GM19023 (cell line): Measurements from ENCODE around the gene AKIP1.
"Not testable (repeated sequence)": the region's sequence is repeated elsewhere in the genome, so short reads cannot be mapped to it uniquely, and the experiment has no call there.

Source experiments
- ATAC-seq: cut with Tn5 transposase; IDR thresholded peaks from one replicate; pipeline ENCODE4 v1.9.1; 2021; ENCODE audit warnings: mild to moderate bottlenecking, moderate library complexity; ENCODE audit not compliant: unreplicated experiment

Gene AKIP1

GRCh38 chr11:8914661-8915018 lies 3.7 kb downstream of the AKIP1 start:
- ATAC-seq = no peak

GRCh38 chr11:8917157-8917825 lies 6.3 kb downstream of the AKIP1 start:
- no peak for ATAC-seq

GRCh38 chr11:8922691-8923090 lies 11.7 kb downstream of the AKIP1 start:
- no peak for ATAC-seq

GRCh38 chr11:8925711-8926110 lies 14.7 kb downstream of the AKIP1 start:
- no peak for ATAC-seq

- ATAC-seq = no peak
These were observed 15.2 kb downstream of the AKIP1 start for GRCh38 chr11:8926236-8926635.

GRCh38 chr11:8927233-8927632 lies 16.2 kb downstream of the AKIP1 start:
- ATAC-seq = no peak

- ATAC-seq = no peak
These were observed 17.2 kb downstream of the AKIP1 start for GRCh38 chr11:8928205-8928604.

GRCh38 chr11:8928981-8929615 lies 18.1 kb downstream of the AKIP1 start:
- no peak for ATAC-seq

- ATAC-seq = no peak
These were observed 19.6 kb downstream of the AKIP1 start for GRCh38 chr11:8930456-8931175.

GRCh38 chr11:8932564-8933180 lies 21.7 kb downstream of the AKIP1 start, which contains the start of gene C11orf16:
Gene C11orf16 (minus strand): TSS chr11:8932947. CDS start chr11:8932308, 639 bp downstream.
- ATAC-seq = no peak

- ATAC-seq = no peak
These were observed 22.9 kb downstream of the AKIP1 start for GRCh38 chr11:8933931-8934330.

GRCh38 chr11:8934742-8935488 lies 23.9 kb downstream of the AKIP1 start:
- no peak for ATAC-seq

- not testable (repeated sequence) for ATAC-seq
These were observed 24.8 kb downstream of the AKIP1 start for GRCh38 chr11:8935789-8936188.

- no peak for ATAC-seq
These were observed 26.2 kb downstream of the AKIP1 start for GRCh38 chr11:8937159-8937558.

GRCh38 chr11:8937659-8938058 lies 26.7 kb downstream of the AKIP1 start:
- ATAC-seq = no peak

GRCh38 chr11:8941341-8942103 lies 30.5 kb downstream of the AKIP1 start:
- ATAC-seq = no peak

- no peak for ATAC-seq
These were observed 31.6 kb downstream of the AKIP1 start, which contains the start of gene ASCL3 for GRCh38 chr11:8942518-8943066. Gene ASCL3 (minus strand): TSS chr11:8943016. CDS start chr11:8938161, 4,855 bp downstream.

- ATAC-seq = no peak
These were observed 36.4 kb downstream of the AKIP1 start for GRCh38 chr11:8947230-8947943.

GRCh38 chr11:8948886-8949285 lies 37.9 kb downstream of the AKIP1 start:
- no peak for ATAC-seq
